Endodermal cell (in vitro differentiated cells): Measurements from ENCODE around the gene LSM7. TPM values are rescaled to one million over a fixed set of nuclear protein-coding genes. Genes with fewer than 3 reads are reported as not detected.

Experiments used
- DNase-seq: peaks from one replicate; pipeline ENCODE4 v3.0.0-alpha.2; 2017
- H3K27ac ChIP-seq: 2 replicates; pipeline ENCODE4 v1.5.1; 2013; ENCODE audit warnings: mild to moderate bottlenecking, low read depth, low read length, moderate library complexity
- H3K27me3 ChIP-seq: 2 replicates; pipeline ENCODE4 v1.6.1; 2013; ENCODE audit warnings: mild to moderate bottlenecking, low read length, moderate library complexity; ENCODE audit not compliant: insufficient read depth, control insufficient read depth, poor library complexity, severe bottlenecking
- H3K36me3 ChIP-seq: 2 replicates; pipeline ENCODE4 v1.7.0; 2013; ENCODE audit warnings: mild to moderate bottlenecking, low read length, moderate library complexity; ENCODE audit not compliant: control insufficient read depth, insufficient read depth
- H3K4me1 ChIP-seq: one replicate; pipeline ENCODE4 v1.7.0; 2013; ENCODE audit warnings: low read length; ENCODE audit not compliant: control insufficient read depth, insufficient read depth
- H3K4me3 ChIP-seq: 2 replicates; pipeline ENCODE4 v1.5.1; 2013; ENCODE audit warnings: mild to moderate bottlenecking, low read length, moderate library complexity
- H3K9ac ChIP-seq: 2 replicates; pipeline ENCODE4 v1.6.1; 2013; ENCODE audit warnings: mild to moderate bottlenecking, low read length, moderate library complexity; ENCODE audit not compliant: poor library complexity, severe bottlenecking; ENCODE audit errors: extremely low read depth
- H3K9me3 ChIP-seq: 2 replicates; pipeline ENCODE4 v1.6.1; 2013; ENCODE audit warnings: mild to moderate bottlenecking, low read length, moderate library complexity; ENCODE audit not compliant: control insufficient read depth
- H3K27ac Mint-ChIP-seq: 2 replicates; pipeline ENCODE4 v1.8.0; 2020; ENCODE audit warnings: mixed read lengths
- H3K27me3 Mint-ChIP-seq: 2 replicates; pipeline ENCODE4 v1.8.0; 2021; ENCODE audit warnings: mild to moderate bottlenecking, mixed read lengths; ENCODE audit not compliant: insufficient read depth
- H3K36me3 Mint-ChIP-seq: 2 replicates; pipeline ENCODE4 v1.8.0; 2020; ENCODE audit warnings: low read depth, mixed read lengths
- H3K4me1 Mint-ChIP-seq: 2 replicates; pipeline ENCODE4 v1.8.0; 2020; ENCODE audit warnings: mixed read lengths
- H3K4me3 Mint-ChIP-seq: 2 replicates; pipeline ENCODE4 v1.8.0; 2020; ENCODE audit warnings: mild to moderate bottlenecking, moderate library complexity, mixed read lengths
- H3K9me3 Mint-ChIP-seq: 2 replicates; pipeline ENCODE4 v1.8.0; 2020; ENCODE audit warnings: mild to moderate bottlenecking, mixed read lengths
- WGBS, 2 experiments: methylation state at CpG; one replicate each; pipeline versions ENCODE4 v1.1.5 to v1.1.7; 2013; ENCODE audit warnings: missing lambda C conversion rate in 2 of 2, mixed read lengths in 1 of 2; ENCODE audit not compliant: insufficient coverage in 1 of 2, insufficient read length in 1 of 2; 5-methylcytosine and 5-hydroxymethylcytosine counted together
- total RNA-seq, 2 donors: library from RNA; stranded (reverse); fragmentation: NEBNext Ultra II Directional in 1 of 2; extraction: Animal tissue kit (Norgen Biotek cat#: 25700) in 1 of 2; gene quantifications; 2 replicates in 1 of 2; 3 replicates in 1 of 2; pipeline ENCODE4 v1.2.1, GENCODE V29; 2021
- TF ChIP-seq, protein P1 (sequence below): fragments of 200-600 bp; sonication (generic); conservative IDR thresholded peaks from 2 replicates; pipeline ENCODE4 v1.5.0; 2021; ENCODE audit warnings: antibody characterized with exemption, mild to moderate bottlenecking

LSM7 gene
- total RNA-seq, 2 donors from 2014 or later: 141 to 149 TPM

DNA sequence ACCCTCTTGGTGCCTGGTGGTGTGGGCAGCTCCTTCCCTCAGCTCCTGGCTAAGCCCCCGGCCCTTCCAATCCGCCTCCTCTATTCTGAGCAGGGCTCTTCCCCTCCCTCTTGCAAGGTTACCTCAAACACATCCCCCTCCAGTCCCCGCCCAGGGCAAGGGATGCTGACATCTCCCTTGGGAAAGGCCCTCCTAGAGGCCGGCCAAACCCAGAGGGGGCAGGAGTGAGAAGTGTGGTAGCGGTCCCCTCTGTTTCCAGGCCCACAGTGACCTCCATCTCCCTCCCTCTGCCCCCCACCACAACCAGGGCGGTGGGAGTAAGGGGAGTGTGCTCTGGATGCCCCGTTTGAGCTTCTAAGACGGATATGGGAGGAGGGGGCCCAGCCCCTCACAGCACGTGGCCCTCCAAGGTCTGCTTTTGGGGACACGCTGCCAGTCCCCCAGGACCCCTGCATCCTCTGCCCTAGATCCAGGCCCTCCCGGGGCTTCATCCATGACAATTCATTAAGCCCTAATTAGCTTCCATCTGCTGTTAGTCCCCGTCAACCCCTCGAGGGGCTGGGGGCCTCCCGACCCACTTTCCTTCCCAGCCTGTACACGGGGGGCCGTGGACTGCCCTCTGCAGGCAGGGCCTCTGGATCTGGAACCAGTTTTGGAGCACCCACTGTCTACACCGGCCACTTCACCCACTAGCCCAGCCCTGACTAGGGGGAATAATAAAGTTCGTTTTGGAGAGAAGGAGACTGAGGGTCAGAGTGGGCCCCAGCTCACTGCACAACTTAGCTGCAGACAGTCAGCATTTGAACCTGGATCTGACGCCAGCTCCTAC, 22.7 kb downstream of the LSM7 start:
- Histone ChIP-seq H3K36me3 (no peaks in the 10 kb centered on the region), H3K9me3 (no peaks in the 10 kb centered on the region), H3K4me3 (no peak overlapping the region), H3K9ac (no peak overlapping the region), H3K27ac (no peak overlapping the region), H3K4me1 (no peaks in the 10 kb centered on the region), H3K27me3 (peaks cover 21% of the 10 kb centered on the region)
- Mint-ChIP-seq H3K4me1 (peaks cover 2% of the 10 kb centered on the region), H3K4me3 (no peak overlapping the region), H3K27me3 (peaks cover 54% of the 10 kb centered on the region), H3K27ac (no peak overlapping the region), H3K36me3 (peaks cover 1% of the 10 kb centered on the region), H3K9me3 (peaks cover 2% of the 10 kb centered on the region)
- TF ChIP-seq, protein P1, sequence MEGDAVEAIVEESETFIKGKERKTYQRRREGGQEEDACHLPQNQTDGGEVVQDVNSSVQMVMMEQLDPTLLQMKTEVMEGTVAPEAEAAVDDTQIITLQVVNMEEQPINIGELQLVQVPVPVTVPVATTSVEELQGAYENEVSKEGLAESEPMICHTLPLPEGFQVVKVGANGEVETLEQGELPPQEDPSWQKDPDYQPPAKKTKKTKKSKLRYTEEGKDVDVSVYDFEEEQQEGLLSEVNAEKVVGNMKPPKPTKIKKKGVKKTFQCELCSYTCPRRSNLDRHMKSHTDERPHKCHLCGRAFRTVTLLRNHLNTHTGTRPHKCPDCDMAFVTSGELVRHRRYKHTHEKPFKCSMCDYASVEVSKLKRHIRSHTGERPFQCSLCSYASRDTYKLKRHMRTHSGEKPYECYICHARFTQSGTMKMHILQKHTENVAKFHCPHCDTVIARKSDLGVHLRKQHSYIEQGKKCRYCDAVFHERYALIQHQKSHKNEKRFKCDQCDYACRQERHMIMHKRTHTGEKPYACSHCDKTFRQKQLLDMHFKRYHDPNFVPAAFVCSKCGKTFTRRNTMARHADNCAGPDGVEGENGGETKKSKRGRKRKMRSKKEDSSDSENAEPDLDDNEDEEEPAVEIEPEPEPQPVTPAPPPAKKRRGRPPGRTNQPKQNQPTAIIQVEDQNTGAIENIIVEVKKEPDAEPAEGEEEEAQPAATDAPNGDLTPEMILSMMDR: no peak
- WGBS, 2 experiments: 88 to 89% methylated on average over 9 to 17 of the region's 19 CpGs
- DNase-seq: no peak

DNA sequence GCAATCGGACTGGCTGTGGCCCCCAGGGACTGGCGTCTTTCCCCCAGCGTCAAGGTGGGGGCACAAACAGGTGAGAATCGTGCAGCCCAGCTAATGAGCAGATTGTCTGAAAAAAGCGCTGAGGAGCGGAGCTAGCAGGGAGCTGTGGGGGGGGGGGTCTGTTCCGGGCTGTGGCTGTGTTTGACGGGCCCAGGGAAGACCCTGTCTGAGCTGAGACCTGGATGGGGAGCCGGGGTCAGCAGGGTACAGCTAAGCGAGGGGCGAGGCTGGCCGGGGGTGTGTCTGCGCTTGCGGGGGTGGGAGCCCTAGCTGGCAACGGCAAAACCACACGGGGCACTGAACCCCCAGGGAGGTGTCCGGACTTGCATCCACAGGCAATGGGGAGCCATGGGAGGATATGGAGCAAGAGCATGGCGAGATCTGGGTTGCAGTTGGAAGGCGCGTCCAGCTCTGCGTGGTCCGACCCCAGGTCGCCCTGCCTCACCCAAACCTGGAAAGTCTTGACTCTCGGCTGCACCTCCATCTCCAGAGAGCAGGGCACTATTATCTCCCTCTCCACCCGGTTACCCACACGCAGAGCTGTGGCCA, 25.1 kb downstream of the LSM7 start:
- Mint-ChIP-seq H3K9me3 (peaks cover 2% of the 10 kb centered on the region), H3K4me1 (peaks cover 2% of the 10 kb centered on the region), H3K4me3 (no peak overlapping the region), H3K27ac (no peak overlapping the region), H3K27me3 (peaks cover 33% of the 10 kb centered on the region), H3K36me3 (peaks cover 1% of the 10 kb centered on the region)
- Histone ChIP-seq H3K27me3 (peaks cover 9% of the 10 kb centered on the region), H3K36me3 (no peaks in the 10 kb centered on the region), H3K4me3 (no peak overlapping the region), H3K4me1 (no peaks in the 10 kb centered on the region), H3K9me3 (no peaks in the 10 kb centered on the region), H3K27ac (peak overlapping the region; percentile 86), H3K9ac (no peak overlapping the region)
- TF ChIP-seq, protein P1: no peak
- no peak for DNase-seq
- 89 to 92% methylated on average over 12 to 26 of the region's 26 CpGs for WGBS, 2 experiments

DNA sequence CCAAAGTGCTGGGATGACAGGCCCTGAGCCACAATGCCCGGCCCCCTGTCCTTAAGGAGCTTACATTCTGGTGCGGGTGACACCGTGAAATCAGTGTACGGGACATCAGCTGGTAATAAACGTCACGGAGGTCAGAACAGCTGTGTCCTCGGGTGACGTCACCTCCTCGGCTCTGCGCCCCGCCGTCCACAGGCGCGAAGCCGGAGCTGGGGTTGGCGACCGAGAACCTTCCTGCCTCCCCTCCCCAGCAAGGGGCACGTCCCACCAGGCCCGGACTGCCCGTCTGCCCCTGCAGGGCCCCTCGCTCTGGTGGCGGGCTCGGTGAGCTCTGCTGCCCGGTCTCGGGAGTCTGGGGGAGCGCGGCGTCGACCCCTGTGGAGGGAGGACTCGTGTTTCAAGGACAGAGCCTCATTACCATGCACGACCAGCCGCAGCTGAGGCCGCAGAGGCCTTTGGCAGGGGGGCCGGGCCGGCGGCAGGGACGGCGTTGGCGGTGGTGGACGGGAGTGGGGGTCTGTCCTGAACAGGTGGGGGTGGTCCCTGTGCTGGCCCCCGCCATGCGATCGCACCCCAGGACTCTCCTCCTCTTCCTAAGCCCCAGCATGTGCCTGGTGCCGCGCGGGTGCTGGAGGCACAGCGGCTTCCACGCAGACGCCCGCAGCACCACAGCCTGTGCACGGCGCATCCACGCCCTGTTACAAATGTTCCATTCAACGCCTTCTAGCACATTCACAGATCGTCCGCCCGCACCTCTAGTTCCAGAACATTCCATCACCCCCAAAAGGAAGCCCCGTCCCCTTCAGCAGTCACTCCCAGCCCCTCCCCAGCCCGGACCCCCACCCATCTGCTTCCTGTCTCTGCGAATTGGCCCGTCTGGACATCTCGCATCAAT, 25.8 kb downstream of the LSM7 start:
- H3K9me3 ChIP-seq: no peaks in the 10 kb centered on the region
- Mint-ChIP-seq H3K4me1 (peaks cover 2% of the 10 kb centered on the region), H3K4me3 (no peak overlapping the region), H3K36me3 (peaks cover 1% of the 10 kb centered on the region), H3K9me3 (peaks cover 2% of the 10 kb centered on the region), H3K27me3 (peaks cover 32% of the 10 kb centered on the region), H3K27ac (no peak overlapping the region)
- no peaks in the 10 kb centered on the region for H3K4me1 ChIP-seq
- 65 to 80% methylated on average over 20 to 62 of the region's 62 CpGs for WGBS, 2 experiments
- TF ChIP-seq, protein P1: no peak
- no peak overlapping the region for H3K4me3 ChIP-seq
- H3K9ac ChIP-seq: no peak overlapping the region
- H3K27me3 ChIP-seq: peaks cover 6% of the 10 kb centered on the region
- peak overlapping the region; percentile 86 for H3K27ac ChIP-seq
- DNase-seq: peak; percentile 74
- H3K36me3 ChIP-seq: no peaks in the 10 kb centered on the region
